Urinary bladder (tissue), 4 donors: Measurements from ENCODE around the gene ATP12A. TPM values are rescaled to one million over a fixed set of nuclear protein-coding genes. Genes with fewer than 3 reads are reported as not detected.
"Not testable (repeated sequence)": the region's sequence is repeated elsewhere in the genome, so short reads cannot be mapped to it uniquely, and the experiment has no call there.

Experiments used
- DNase-seq: peaks from one replicate; pipeline ENCODE4 v3.0.0-alpha.2; 2015; ENCODE audit errors: extremely low spot score
- H3K27ac ChIP-seq: one replicate; pipeline ENCODE4 v1.5.1; 2013; ENCODE audit warnings: low read depth, mild to moderate bottlenecking, moderate library complexity
- H3K36me3 ChIP-seq: one replicate; pipeline ENCODE4 v1.6.1; 2013; ENCODE audit warnings: mild to moderate bottlenecking, moderate library complexity; ENCODE audit not compliant: insufficient read depth
- H3K4me1 ChIP-seq: one replicate; pipeline ENCODE4 v1.6.1; 2013; ENCODE audit warnings: mild to moderate bottlenecking, moderate library complexity; ENCODE audit not compliant: insufficient read depth
- H3K4me3 ChIP-seq: one replicate; pipeline ENCODE4 v1.5.1; 2013; ENCODE audit warnings: low read depth, low read length
- whole genome bisulfite sequencing: extraction: QIAGEN DNeasy Blood & Tissue Kit; methylation state at CpG from one replicate; pipeline ENCODE4 v1.1.7; 2013; 5-methylcytosine and 5-hydroxymethylcytosine counted together
- polyA plus RNA-seq: library from polyadenylated mRNA; stranded (reverse); fragments of 200-250 nt; gene quantifications from one replicate; pipeline ENCODE4 v1.2.3, GENCODE V29; 2013
- total RNA-seq: library from RNA; depleted of rRNA; stranded (reverse); fragments of >200 nt; gene quantifications from one replicate; pipeline ENCODE4 v1.2.3, GENCODE V29; 2014
- donor health status: healthy with polysubstance abuse.
- donor health status: healthy.

Gene ATP12A
- total and polyA plus RNA-seq, 2 donors: 0.42 TPM; not detected in 1

DNA sequence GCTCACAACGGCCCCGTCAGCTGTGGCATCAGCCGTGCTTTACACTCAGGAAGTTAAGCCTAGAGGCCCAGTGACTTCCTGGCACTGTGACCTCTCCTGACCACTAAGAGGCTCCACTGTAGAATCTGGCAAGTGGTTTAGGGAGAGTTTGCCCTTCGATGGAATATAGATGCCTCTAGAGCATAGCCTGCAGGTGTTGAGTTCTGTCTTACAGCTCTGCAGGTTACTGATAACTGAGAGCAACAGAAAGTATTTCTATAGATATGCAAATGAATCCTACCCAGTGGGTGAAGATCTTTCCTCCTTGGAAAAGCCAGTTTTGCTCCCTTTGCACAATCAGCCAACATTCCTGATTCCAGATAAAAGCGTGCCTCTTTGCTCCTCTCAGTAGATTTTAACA lies 35.8 kb downstream of the ATP12A start:
- H3K36me3 ChIP-seq: no peaks in the 10 kb centered on the region
- DNase-seq: no peak
- 30% methylated on average over 5 of the region's 5 CpGs for WGBS
- no peak overlapping the region for H3K27ac ChIP-seq
- H3K4me3 ChIP-seq: no peak overlapping the region
- H3K4me1 ChIP-seq: no peaks in the 10 kb centered on the region

- H3K4me3 ChIP-seq: no peak overlapping the region
- no peaks in the 10 kb centered on the region for H3K4me1 ChIP-seq
- no peak for DNase-seq
- no peaks in the 10 kb centered on the region for H3K36me3 ChIP-seq
- WGBS: 38% methylated on average over 7 of the region's 7 CpGs
- no peak overlapping the region for H3K27ac ChIP-seq
These were observed 36.2 kb downstream of the ATP12A start for GRCh38 chr13:24716446-24716845.

DNA sequence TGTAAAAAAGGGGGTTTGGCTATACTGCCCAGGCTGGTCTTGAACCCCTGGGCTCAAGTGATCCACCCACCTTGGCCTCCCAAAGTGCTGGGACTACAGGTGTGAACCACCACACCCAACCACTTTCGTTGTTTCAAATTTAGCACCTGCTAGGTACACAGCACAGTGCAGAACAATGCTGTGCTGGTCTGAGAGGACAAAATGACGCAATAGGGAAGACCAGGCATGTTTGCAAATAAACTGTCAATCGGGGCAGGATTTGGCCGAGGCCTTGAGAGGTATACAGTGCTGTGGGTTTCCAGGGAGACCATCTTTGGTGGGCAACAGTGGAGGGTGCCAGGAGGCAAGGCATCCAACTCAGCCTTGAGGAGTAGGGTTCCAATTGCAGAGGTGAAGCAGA lies 37.0 kb downstream of the ATP12A start:
- Histone ChIP-seq H3K4me3 (no peak overlapping the region), H3K27ac (no peak overlapping the region), H3K36me3 (no peaks in the 10 kb centered on the region), H3K4me1 (no peaks in the 10 kb centered on the region)
- DNase-seq: no peak
- WGBS: 70% methylated on average over 4 of the region's 4 CpGs

- Histone ChIP-seq H3K27ac (no peak overlapping the region), H3K4me3 (no peak overlapping the region), H3K36me3 (no peaks in the 10 kb centered on the region), H3K4me1 (no peaks in the 10 kb centered on the region)
- DNase-seq: no peak
- 88% methylated on average over 40 of the region's 40 CpGs for WGBS
These were observed 38.2 kb downstream of the ATP12A start for GRCh38 chr13:24718192-24718965.

- Histone ChIP-seq H3K36me3 (no peaks in the 10 kb centered on the region), H3K4me3 (no peak overlapping the region), H3K4me1 (no peaks in the 10 kb centered on the region), H3K27ac (no peak overlapping the region)
- WGBS: 84% methylated on average over 12 of the region's 12 CpGs
- DNase-seq: no peak
These were observed 38.9 kb downstream of the ATP12A start for GRCh38 chr13:24719139-24719538.

GRCh38 chr13:24723206-24723605 lies 43.0 kb downstream of the ATP12A start:
- 83% methylated on average over 12 of the region's 12 CpGs for WGBS

GRCh38 chr13:24724714-24725113 lies 44.5 kb downstream of the ATP12A start:
- DNase-seq: no peak
- H3K27ac ChIP-seq: no peak overlapping the region
- H3K36me3 ChIP-seq: no peaks in the 10 kb centered on the region
- H3K4me1 ChIP-seq: no peaks in the 10 kb centered on the region
- 33% methylated on average over 2 of the region's 2 CpGs for WGBS
- H3K4me3 ChIP-seq: no peak overlapping the region

More at GRCh38 chr13:24723206-24723605, 43.0 kb downstream of the ATP12A start:
- H3K4me3 ChIP-seq: no peak overlapping the region
- H3K27ac ChIP-seq: no peak overlapping the region
- DNase-seq: no peak
- H3K36me3 ChIP-seq: no peaks in the 10 kb centered on the region
- H3K4me1 ChIP-seq: no peaks in the 10 kb centered on the region

DNA sequence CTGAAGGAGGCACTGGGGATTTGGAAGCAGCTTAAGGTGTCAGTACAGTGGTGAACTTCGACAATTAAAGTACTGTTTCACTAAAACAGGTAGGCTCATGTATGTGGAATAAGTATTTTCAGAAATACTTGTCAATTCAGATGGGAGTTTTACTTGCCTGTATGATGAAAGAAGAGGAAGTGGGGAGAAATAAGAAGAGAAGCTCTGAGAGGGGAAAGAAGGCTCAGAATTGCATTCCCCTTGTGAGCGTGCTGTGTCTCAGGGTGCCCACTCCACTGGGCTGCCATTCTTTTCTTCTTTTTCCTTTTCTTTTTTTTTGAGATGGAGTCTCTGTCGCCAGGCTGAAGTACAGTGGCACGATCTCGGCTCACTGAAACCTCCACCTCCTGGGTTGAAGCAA lies 45.2 kb downstream of the ATP12A start:
- Histone ChIP-seq H3K4me3 (no peak overlapping the region), H3K27ac (no peak overlapping the region), H3K4me1 (no peaks in the 10 kb centered on the region), H3K36me3 (no peaks in the 10 kb centered on the region)
- no peak for DNase-seq
- 86% methylated on average over 5 of the region's 5 CpGs for WGBS

- no peak overlapping the region for H3K4me3 ChIP-seq
- H3K36me3 ChIP-seq: no peaks in the 10 kb centered on the region
- peak; percentile 13 for DNase-seq
- H3K27ac ChIP-seq: no peak overlapping the region
- H3K4me1 ChIP-seq: no peaks in the 10 kb centered on the region
- 61% methylated on average over 24 of the region's 24 CpGs for WGBS
These were observed 47.8 kb downstream of the ATP12A start for GRCh38 chr13:24727731-24728601.

- H3K27ac ChIP-seq, H3K4me1 ChIP-seq, H3K4me3 ChIP-seq, DNase-seq, H3K36me3 ChIP-seq: not testable (repeated sequence)
- 97% methylated on average over 4 of the region's 4 CpGs for whole genome bisulfite sequencing
These were observed 50.8 kb downstream of the ATP12A start for GRCh38 chr13:24730873-24731567.

DNA sequence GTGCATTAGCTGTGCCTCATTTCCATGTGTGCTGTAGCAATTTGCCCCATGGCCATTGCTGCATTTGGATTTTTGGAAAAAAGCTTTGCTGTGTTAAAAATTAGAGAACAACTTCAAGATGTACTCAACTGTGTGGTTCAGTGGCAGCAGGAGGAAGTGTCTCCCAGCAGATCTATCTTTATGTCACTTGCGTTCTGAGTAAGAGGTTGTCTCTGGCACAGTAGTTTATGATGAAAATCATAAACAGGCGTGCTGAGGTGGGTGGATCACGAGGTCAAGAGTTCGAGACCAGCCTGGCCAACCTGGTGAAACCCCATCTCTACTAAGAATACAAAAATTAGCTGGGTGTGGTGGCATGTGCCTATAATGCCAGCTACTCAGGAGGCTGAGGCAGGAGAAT lies 54.7 kb downstream of the ATP12A start:
- Histone ChIP-seq H3K4me3 (no peak overlapping the region), H3K4me1 (no peaks in the 10 kb centered on the region), H3K27ac (no peak overlapping the region), H3K36me3 (no peaks in the 10 kb centered on the region)
- no peak for DNase-seq
- WGBS: 70% methylated on average over 4 of the region's 4 CpGs

- no peaks in the 10 kb centered on the region for H3K4me1 ChIP-seq
- no peak overlapping the region for H3K27ac ChIP-seq
- H3K36me3 ChIP-seq: no peaks in the 10 kb centered on the region
- DNase-seq: no peak
- 72% methylated on average over 6 of the region's 6 CpGs for WGBS
- no peak overlapping the region for H3K4me3 ChIP-seq
These were observed 56.8 kb downstream of the ATP12A start for GRCh38 chr13:24737042-24737441.

GRCh38 chr13:24738366-24738847 lies 58.2 kb downstream of the ATP12A start:
- WGBS: 91% methylated on average over 5 of the region's 5 CpGs
- Histone ChIP-seq H3K4me1 (no peaks in the 10 kb centered on the region), H3K4me3 (no peak overlapping the region), H3K36me3 (no peaks in the 10 kb centered on the region), H3K27ac (no peak overlapping the region)
- DNase-seq: no peak
